ENCODE results near the gene PAK4. TPM values are rescaled to one million over a fixed set of nuclear protein-coding genes. Genes with fewer than 3 reads are reported as not detected.

The PAK4 gene
- total and polyA plus RNA-seq, 3 donors from 2014 or later = 61.0 to 88.3 (median 84.3) TPM

DNA sequence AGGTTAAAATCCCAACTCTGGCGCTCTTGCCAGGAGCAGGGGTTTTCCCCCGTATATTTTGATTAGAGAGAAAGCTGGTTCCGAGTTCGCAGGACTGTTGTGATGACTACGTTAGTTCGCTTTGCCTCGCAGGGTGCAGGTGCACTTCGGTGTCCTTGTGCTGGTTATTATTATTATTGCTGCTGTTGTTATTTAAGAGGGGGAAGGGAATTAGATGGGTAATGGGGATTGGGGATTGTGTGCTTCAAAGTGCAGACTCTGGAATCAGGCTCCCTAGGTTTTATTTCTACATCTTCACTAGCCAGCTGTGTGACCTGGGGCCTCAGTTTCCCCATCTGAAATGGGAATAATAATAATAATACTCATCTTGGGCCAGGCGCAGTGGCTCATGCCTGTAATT lies 26.2 kb upstream of the PAK4 start:
- H3K27ac ChIP-seq = no peak overlapping the region

DNA sequence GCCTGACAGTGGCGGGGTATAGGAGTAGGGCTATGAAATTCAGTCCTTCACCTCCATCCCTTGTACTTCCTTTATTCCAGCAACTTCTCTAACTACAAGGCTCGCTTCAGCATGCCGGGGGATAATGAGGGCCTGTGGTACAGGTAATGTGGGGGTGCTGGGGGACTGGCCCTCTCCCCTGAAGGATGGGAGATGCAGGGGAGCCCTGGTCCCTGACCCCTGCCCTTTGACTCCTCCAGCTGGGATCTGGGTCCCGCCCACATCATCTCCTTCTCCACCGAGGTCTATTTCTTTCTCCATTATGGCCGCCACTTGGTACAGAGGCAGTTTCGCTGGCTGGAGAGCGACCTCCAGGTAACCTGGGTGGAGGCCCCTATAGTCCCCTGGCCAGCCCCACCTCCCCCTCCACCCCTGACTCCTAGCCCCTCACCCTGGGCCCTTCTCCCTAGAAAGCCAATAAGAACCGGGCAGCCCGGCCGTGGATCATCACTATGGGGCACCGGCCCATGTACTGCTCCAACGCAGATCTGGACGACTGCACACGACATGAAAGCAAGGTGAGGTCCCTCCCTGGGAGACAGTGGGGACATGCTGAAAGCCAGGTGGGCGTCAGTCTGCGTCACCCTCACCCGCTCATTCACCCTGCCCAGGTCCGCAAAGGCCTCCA lies 25.0 kb upstream of the PAK4 start:
- Histone ChIP-seq H3K36me3 (ENCODE audit: low read depth, missing control alignments) (no peaks in the 10 kb centered on the region), H3K4me1 (peaks cover 8% of the 10 kb centered on the region), H3K27me3 (no peaks in the 10 kb centered on the region), H3K4me3 (no peak overlapping the region), H3K27ac (no peak overlapping the region), H3K9me3 (no peaks in the 10 kb centered on the region)
- 87 to 88% methylated on average over 9 to 19 of the region's 19 CpGs for WGBS, 2 donors
- TF ChIP-seq, protein P1, sequence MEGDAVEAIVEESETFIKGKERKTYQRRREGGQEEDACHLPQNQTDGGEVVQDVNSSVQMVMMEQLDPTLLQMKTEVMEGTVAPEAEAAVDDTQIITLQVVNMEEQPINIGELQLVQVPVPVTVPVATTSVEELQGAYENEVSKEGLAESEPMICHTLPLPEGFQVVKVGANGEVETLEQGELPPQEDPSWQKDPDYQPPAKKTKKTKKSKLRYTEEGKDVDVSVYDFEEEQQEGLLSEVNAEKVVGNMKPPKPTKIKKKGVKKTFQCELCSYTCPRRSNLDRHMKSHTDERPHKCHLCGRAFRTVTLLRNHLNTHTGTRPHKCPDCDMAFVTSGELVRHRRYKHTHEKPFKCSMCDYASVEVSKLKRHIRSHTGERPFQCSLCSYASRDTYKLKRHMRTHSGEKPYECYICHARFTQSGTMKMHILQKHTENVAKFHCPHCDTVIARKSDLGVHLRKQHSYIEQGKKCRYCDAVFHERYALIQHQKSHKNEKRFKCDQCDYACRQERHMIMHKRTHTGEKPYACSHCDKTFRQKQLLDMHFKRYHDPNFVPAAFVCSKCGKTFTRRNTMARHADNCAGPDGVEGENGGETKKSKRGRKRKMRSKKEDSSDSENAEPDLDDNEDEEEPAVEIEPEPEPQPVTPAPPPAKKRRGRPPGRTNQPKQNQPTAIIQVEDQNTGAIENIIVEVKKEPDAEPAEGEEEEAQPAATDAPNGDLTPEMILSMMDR (IDR thresholded peaks at IDR 0.05) = no peak
- TF ChIP-seq POLR2A (IDR thresholded peaks at IDR 0.05) = no peak
- no peak for DNase-seq
- intact Hi-C loops (cut with DNase I; ENCODE audit: low total_unique reads) = no loop called here

More for the DNA sequence above, 26.2 kb upstream of the PAK4 start:
- no peaks in the 10 kb centered on the region for H3K9me3 ChIP-seq
- TF ChIP-seq, protein P1 (IDR thresholded peaks at IDR 0.05) = no peak
- no peak for TF ChIP-seq POLR2A (IDR thresholded peaks at IDR 0.05)
- no peaks in the 10 kb centered on the region for H3K4me1 ChIP-seq
- H3K27me3 ChIP-seq = no peaks in the 10 kb centered on the region
- DNase-seq = no peak
- no peaks in the 10 kb centered on the region for H3K36me3 ChIP-seq (ENCODE audit: low read depth, missing control alignments)
- WGBS, 2 donors = 33 to 34% methylated on average over 9 of the region's 9 CpGs
- intact Hi-C loops (cut with DNase I; ENCODE audit: low total_unique reads) = no loop called here
- H3K4me3 ChIP-seq = peak overlapping the region in 1 of 2 donors; percentile 36

DNA sequence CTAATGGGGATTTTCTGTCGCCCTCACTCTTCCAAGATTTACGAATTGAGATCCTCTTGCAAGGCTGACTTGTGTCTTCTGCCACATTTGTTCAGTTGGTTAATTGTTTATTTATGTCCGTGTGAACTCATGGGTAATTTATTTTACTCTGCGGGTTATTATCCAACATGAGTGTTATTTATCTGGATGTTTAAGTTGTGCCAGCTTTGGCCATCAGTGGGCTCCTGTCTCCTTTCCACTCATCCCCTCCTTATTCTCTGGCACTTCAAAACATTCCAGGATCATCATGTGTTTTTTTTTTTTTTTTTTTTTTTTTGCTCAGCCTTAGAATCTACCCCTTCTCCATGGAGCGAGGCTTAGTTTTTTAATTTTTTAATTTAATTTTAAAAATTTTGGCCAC lies 22.4 kb upstream of the PAK4 start:
- H3K4me3 ChIP-seq = no peak overlapping the region
- no peaks in the 10 kb centered on the region for H3K27me3 ChIP-seq
- no peaks in the 10 kb centered on the region for H3K9me3 ChIP-seq
- intact Hi-C loops (cut with DNase I; ENCODE audit: low total_unique reads) = no loop called here
- no peak for DNase-seq
- 46 to 74% methylated on average over 5 of the region's 5 CpGs for WGBS, 2 donors
- H3K4me1 ChIP-seq = peaks cover 9% of the 10 kb centered on the region
- no peak for TF ChIP-seq POLR2A (IDR thresholded peaks at IDR 0.05)
- TF ChIP-seq, protein P1 (IDR thresholded peaks at IDR 0.05) = no peak
- no peaks in the 10 kb centered on the region for H3K36me3 ChIP-seq (ENCODE audit: low read depth, missing control alignments)
- H3K27ac ChIP-seq = no peak overlapping the region

DNA sequence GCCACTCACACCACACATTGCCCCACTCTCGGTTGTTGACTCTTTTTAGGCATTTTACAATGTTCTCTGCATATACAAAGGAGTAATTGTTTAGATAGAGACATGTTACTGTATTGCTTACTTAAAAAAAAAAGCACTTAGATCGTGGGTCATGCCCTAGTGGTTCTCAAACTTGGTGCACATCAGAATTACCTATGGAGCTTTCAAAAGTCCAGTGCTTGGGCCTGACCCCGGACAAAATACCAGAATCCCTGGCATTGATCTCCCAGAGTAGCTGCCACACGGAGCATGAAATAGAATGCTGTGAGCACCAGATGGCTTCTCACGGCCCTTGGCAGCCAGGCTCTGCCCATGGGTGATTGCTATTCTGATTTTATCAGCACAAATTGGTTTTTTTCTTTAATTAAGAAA lies 21.4 kb upstream of the PAK4 start:
- Histone ChIP-seq H3K4me1 (peaks cover 9% of the 10 kb centered on the region), H3K9me3 (no peaks in the 10 kb centered on the region), H3K27ac (no peak overlapping the region), H3K27me3 (no peaks in the 10 kb centered on the region), H3K36me3 (ENCODE audit: low read depth, missing control alignments) (no peaks in the 10 kb centered on the region), H3K4me3 (no peak overlapping the region)
- intact Hi-C loops (cut with DNase I; ENCODE audit: low total_unique reads) = no loop called here
- WGBS, 2 donors = 72 to 73% methylated on average over 5 of the region's 5 CpGs
- TF ChIP-seq, protein P1 (IDR thresholded peaks at IDR 0.05) = no peak
- TF ChIP-seq POLR2A (IDR thresholded peaks at IDR 0.05) = no peak
- DNase-seq = no peak

DNA sequence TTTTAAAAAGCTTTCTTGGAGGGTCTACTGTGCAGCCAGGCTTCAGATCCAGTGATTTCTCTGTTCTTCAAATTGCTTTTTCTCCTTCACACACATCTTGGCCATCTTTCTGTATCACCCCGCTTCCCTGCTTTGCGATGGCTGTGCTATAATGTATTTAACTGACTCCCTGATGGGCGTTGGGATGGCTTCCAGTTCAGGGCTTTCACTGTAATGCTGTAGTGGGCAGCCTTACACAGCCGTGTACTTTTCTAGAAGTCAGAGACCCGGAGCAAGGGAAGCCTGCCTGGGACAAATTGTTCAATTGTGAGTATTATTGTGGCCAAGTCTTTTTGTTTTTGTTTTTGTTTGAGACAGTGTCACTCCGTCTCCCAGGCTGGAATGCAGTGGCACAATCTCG lies 19.4 kb upstream of the PAK4 start:
- H3K27me3 ChIP-seq = no peaks in the 10 kb centered on the region
- H3K4me1 ChIP-seq = peaks cover 9% of the 10 kb centered on the region
- intact Hi-C loops (cut with DNase I; ENCODE audit: low total_unique reads) = no loop called here
- H3K27ac ChIP-seq = peak overlapping the region in 1 of 2 donors; percentile 30
- H3K4me3 ChIP-seq = no peak overlapping the region
- WGBS, 2 donors = 31 to 36% methylated on average over 7 of the region's 7 CpGs
- no peak for DNase-seq
- TF ChIP-seq POLR2A (IDR thresholded peaks at IDR 0.05) = no peak
- TF ChIP-seq, protein P1 (IDR thresholded peaks at IDR 0.05) = no peak
- no peaks in the 10 kb centered on the region for H3K9me3 ChIP-seq
- H3K36me3 ChIP-seq (ENCODE audit: low read depth, missing control alignments) = no peaks in the 10 kb centered on the region
